ENCODE results near the gene SOCS3. TPM values are rescaled to one million over a fixed set of nuclear protein-coding genes. Genes with fewer than 3 reads are reported as not detected.

The SOCS3 gene
- total RNA-seq, 1 experiment from 2014 or later: 103 TPM

- Histone ChIP-seq H3K27me3 (ENCODE audit: low read length) (no peaks in the 10 kb centered on the region), H3K27ac (ENCODE audit: low read length) (peak overlapping the region; percentile 72), H3K4me2 (ENCODE audit: low read length) (peak overlapping the region; percentile 24), H3K9me3 (ENCODE audit: low read length) (no peaks in the 10 kb centered on the region), H3K4me3 (ENCODE audit: low read length) (no peak overlapping the region), H2AFZ (ENCODE audit: low read length) (peak overlapping the region; percentile 68), H3F3A (ENCODE audit: low read length, unreplicated experiment) (peaks cover 3% of the 10 kb centered on the region), H4K20me1 (ENCODE audit: low read length) (no peaks in the 10 kb centered on the region), H3K79me2 (ENCODE audit: low read length) (no peaks in the 10 kb centered on the region), H3K9ac (ENCODE audit: low read length) (peak overlapping the region; percentile 46), H3K4me1 (ENCODE audit: insufficient read depth, low read length) (peaks cover 47% of the 10 kb centered on the region), H3K9me2 (replicated peaks; ENCODE audit: low read length) (no peaks in the 10 kb centered on the region), H3K36me3 (ENCODE audit: low read depth, low read length) (no peaks in the 10 kb centered on the region)
- BruUV-seq (replicated peaks): no TSS peak
- intact Hi-C loops (cut with micrococcal nuclease): loop anchor here (1.0 kb wide), 2 partner anchors 14 to 31 kb away; partner anchors contain the start of gene SOCS3
- CTCF ChIA-PET: interaction anchor here (0.6 to 1.2 kb wide), 3 partner anchors 14 to 1959 kb away, joined by 3 read pairs; no protein-coding TSS in a partner anchor
- TF ChIP-seq, protein P1, sequence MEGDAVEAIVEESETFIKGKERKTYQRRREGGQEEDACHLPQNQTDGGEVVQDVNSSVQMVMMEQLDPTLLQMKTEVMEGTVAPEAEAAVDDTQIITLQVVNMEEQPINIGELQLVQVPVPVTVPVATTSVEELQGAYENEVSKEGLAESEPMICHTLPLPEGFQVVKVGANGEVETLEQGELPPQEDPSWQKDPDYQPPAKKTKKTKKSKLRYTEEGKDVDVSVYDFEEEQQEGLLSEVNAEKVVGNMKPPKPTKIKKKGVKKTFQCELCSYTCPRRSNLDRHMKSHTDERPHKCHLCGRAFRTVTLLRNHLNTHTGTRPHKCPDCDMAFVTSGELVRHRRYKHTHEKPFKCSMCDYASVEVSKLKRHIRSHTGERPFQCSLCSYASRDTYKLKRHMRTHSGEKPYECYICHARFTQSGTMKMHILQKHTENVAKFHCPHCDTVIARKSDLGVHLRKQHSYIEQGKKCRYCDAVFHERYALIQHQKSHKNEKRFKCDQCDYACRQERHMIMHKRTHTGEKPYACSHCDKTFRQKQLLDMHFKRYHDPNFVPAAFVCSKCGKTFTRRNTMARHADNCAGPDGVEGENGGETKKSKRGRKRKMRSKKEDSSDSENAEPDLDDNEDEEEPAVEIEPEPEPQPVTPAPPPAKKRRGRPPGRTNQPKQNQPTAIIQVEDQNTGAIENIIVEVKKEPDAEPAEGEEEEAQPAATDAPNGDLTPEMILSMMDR (conservative IDR thresholded peaks at IDR 0.05; ENCODE audit: low read depth, low read length): no peak
- TF ChIP-seq EZH2phosphoT487 (IDR thresholded peaks at IDR 0.05; ENCODE audit: borderline replicate concordance, low read length): no peak
- TF ChIP-seq EZH2 (IDR thresholded peaks at IDR 0.05; ENCODE audit: low read length, unreplicated experiment): no peak
- ATAC-seq (peak; percentile 46), DNase-seq (peak; percentile 72)
- POLR2A ChIA-PET (ENCODE audit: unreplicated experiment): interaction anchor here (0.9 kb wide), 1 partner anchor 15 kb away, joined by 4 read pairs; no protein-coding TSS in a partner anchor
Observed at GRCh38 chr17:78329263-78330059, 30.4 kb downstream of the SOCS3 start.

GRCh38 chr17:78327880-78328279 lies 32.0 kb downstream of the SOCS3 start:
- ATAC-seq: no peak
- Histone ChIP-seq H3K27me3 (ENCODE audit: low read length) (no peaks in the 10 kb centered on the region), H4K20me1 (ENCODE audit: low read length) (no peaks in the 10 kb centered on the region), H3K4me3 (ENCODE audit: low read length) (no peak overlapping the region), H3K4me1 (ENCODE audit: insufficient read depth, low read length) (peaks cover 33% of the 10 kb centered on the region), H3K4me2 (ENCODE audit: low read length) (no peak overlapping the region), H3F3A (ENCODE audit: low read length, unreplicated experiment) (peaks cover 3% of the 10 kb centered on the region), H3K27ac (ENCODE audit: low read length) (no peak overlapping the region), H2AFZ (ENCODE audit: low read length) (no peak overlapping the region), H3K9me2 (replicated peaks; ENCODE audit: low read length) (no peaks in the 10 kb centered on the region), H3K36me3 (ENCODE audit: low read depth, low read length) (no peaks in the 10 kb centered on the region), H3K79me2 (ENCODE audit: low read length) (no peaks in the 10 kb centered on the region), H3K9me3 (ENCODE audit: low read length) (no peaks in the 10 kb centered on the region), H3K9ac (ENCODE audit: low read length) (no peak overlapping the region)
- intact Hi-C loops (cut with micrococcal nuclease): no loop called here
- ChIA-PET CTCF (no interaction called here), POLR2A (ENCODE audit: unreplicated experiment) (no interaction called here)
- TF ChIP-seq EZH2 (IDR thresholded peaks at IDR 0.05; ENCODE audit: low read length, unreplicated experiment): no peak
- no peak for TF ChIP-seq EZH2phosphoT487 (IDR thresholded peaks at IDR 0.05; ENCODE audit: borderline replicate concordance, low read length)
- TF ChIP-seq, protein P1 (conservative IDR thresholded peaks at IDR 0.05; ENCODE audit: low read depth, low read length): no peak
- no peak for DNase-seq
- no TSS peak for BruUV-seq (replicated peaks)

All from PC-3 (cell line).